CMK (cell line): ENCODE measurements around the gene MAGI1.

Experiments used
- DNase-seq: peaks from one replicate; pipeline ENCODE4 v3.0.0-alpha.2; 2010; ENCODE audit warnings: low read depth

The MAGI1 gene

GRCh38 chr3:66014056-66014455 lies 24.7 kb downstream of the MAGI1 start:
- DNase-seq = no peak

DNA sequence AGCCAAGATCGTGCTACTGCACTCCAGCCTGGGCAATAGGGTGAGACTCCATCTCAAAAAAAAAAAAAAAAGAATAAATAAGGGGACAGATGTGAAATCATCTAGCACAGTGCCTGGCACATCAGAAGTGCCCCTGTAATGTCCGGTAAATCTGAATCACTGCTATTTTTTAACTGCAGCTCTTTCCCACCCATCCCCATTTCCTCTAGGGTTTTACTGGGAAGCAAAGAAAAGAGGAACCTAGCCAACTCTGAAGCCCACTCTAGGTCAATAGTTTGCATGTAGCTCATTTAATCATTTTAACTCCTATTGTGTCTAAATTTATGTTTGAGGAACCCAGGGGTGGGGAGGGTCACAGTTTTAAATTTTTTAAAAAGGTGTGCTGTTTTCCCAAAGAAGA lies 26.0 kb downstream of the MAGI1 start:
- DNase-seq = no peak

- no peak for DNase-seq
These were observed 27.7 kb downstream of the MAGI1 start for GRCh38 chr3:66010739-66011655.

- no peak for DNase-seq
These were observed 28.4 kb downstream of the MAGI1 start for GRCh38 chr3:66010348-66010738.

GRCh38 chr3:66004244-66004643 lies 34.5 kb downstream of the MAGI1 start:
- DNase-seq = no peak

DNA sequence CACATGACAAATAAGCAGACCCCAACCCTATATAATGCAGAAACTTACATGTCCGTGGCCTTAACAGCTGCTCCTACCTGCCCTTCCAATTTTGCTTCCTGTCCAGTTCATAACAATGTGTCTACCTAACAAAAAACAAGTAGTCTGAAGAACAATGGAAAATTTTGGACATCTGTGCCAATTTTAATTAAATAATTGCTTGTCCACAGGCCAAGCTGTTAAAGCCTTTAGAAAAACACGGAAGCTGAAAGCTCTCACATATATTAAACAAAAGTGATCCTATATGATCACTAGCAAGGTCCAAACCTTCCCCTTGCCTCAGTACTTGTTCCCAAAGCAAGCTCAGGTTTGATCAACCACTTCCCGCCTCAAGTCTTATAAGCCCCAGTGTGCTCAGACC lies 37.1 kb downstream of the MAGI1 start:
- no peak for DNase-seq

DNA sequence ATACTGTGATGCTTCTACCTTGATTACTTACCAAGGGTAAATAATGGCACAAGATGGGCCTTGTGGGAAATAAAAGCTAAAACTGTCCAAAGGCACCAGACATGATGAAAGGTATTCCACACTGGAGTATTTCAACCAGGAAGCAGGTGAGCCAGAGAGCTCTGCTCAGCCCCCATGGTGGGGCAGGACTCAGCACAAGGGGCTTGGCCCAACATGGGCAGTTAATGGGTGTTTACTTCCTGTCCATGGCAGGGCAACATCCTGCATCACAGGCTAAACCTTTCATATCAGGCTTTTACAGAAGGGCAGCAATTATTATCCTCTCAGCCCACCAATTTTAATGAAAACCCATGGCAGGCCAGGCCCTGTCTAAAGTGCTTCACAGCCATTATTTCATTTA lies 38.2 kb downstream of the MAGI1 start:
- DNase-seq = no peak

DNA sequence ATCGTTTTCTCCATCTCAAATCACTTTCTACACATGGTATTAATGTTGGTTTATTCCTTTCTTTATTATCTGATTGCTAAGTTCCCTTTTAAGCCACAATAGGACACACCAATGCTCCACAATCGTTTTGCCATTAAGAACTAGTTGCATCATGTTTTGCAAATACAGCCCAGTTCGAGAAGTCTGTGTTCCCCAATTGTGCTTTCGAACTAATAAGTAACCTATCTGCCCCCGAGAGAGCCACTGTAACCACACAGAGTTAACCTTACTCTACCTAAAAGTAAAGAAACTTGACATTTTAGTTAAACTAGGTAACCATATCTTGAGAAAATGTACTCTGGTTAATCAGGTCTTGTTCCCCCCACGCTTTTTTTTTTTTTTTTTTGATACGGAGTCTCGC lies 39.1 kb downstream of the MAGI1 start:
- no peak for DNase-seq

- DNase-seq = no peak
These were observed 42.1 kb downstream of the MAGI1 start for GRCh38 chr3:65996589-65996988.

DNA sequence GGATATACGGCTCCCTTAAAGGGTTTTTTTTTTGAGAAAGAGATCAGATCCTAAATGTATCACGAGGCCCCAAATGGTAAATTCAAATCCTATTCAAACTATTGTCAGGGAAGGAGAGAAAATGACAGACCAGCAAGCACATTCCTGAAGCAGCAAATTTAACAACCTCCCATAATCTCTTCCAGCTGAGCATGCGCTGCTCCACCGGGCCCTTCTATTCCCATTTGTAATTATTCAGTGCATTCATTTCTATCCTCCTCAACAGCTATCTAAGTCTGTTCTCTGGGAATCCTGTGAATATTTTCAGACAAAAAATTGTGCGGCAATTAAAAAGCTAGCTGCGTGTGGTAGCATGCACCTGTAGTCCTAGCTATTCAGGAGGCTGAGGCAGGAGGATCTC lies 43.2 kb downstream of the MAGI1 start:
- DNase-seq = no peak

- DNase-seq = no peak
These were observed 43.7 kb downstream of the MAGI1 start for GRCh38 chr3:65995030-65995429.

DNA sequence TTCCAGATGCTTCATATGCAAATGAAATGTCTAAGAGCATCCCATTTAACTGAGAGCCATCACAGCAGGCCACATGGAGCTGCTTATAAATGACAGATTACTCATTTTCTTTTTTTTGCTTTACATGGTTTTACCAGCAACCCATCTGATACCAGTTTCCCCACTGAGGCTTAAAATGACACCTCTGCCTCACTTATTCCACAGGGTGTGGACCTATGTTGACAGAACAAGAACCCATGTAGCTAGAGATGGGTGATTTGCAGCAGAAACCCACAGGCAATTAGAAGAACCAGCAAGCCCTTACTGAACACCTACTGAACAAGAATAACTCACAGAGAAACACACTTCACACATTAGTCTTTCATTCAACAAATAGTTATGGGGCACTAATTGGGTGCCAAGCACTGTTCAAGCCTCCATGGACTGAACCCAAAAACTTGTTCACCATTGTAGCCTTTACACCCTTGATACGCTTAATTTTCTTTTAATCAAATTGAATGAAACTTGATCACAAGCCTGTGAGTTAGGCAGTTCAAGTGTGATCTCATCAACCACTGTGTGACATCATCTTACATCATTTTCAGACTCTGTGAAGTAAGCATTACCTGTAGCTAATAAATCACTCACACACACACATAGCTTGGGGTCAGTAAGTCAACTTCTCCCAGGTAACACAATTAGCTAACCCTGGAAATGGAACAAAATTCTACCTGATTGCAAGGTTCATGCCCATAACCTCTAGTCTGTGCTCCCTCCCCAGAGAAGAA lies 45.4 kb downstream of the MAGI1 start:
- DNase-seq = no peak

DNA sequence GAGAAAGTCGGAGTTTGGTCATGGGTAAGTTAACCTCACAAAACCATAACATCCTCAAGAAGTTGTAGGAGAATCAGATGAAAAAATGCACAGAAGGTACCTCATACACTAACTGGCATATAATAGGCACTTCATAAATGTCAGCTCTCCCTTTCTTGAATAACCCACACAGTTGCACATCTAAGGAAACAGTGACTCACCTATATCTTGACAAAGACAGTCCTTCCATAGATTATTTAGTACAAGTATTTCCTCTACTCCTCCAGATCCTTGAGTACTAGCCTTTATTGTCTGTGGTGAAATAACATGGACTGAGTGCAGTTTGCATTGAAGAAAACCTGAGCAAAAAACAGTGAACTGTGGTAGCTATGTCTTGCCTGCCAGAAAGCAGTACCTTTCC lies 46.6 kb downstream of the MAGI1 start:
- DNase-seq = no peak

DNA sequence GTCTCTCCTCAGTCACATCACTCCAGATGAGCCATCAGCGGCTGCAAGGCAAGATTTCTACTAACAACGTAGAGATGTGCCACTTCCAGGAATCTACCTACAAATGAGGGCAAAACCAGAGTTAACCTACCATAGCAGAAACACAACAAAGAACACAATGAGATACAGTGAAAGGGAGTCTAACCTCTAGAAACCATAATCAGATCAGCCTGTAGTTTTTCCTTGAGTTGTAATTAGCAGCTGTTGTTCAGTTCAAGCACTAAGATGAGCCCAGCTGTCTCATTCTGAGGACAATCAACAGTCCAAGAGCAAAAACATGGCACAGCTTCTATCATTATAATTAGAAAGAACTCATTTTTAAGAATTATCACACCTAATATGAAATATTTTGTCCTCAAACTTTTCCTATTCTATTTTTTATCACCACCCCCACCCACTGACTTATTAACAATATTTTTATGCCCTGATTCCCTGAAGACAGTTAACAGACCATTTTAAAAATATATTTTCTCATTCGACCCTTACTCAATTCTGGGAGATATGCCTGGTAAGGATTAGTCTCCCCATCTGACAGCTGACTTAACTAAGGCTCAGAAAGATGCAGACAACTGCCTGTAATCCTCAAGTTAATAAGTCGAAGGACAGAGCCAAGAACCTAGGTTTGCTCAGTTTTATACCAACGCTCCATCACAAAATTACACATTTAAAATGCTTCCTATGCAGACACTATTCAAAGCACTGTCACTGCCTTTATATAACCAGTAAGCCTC lies 50.1 kb downstream of the MAGI1 start:
- no peak for DNase-seq

- DNase-seq = no peak
These were observed 52.4 kb downstream of the MAGI1 start for GRCh38 chr3:65986285-65986684.

DNA sequence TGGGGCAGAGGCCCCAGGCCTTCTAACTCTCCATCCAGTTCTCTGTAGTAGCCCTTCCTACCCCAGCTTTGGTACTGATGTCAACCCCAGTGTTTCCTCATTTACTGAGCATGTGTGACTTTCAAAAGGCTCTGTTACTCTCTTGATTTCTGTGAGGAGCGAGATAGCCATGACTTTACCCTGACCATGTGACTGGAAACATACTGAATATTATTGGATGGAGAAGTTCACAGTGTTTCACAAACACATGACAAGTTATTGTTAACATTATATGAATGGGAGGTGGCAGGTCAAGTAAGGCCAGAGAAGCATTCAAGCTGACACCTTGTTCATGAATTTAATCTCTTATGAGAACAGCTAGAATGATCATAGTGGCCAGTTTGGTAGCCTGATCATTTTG lies 53.7 kb downstream of the MAGI1 start:
- no peak for DNase-seq

- DNase-seq = no peak
These were observed 55.6 kb downstream of the MAGI1 start for GRCh38 chr3:65983100-65983499.

DNA sequence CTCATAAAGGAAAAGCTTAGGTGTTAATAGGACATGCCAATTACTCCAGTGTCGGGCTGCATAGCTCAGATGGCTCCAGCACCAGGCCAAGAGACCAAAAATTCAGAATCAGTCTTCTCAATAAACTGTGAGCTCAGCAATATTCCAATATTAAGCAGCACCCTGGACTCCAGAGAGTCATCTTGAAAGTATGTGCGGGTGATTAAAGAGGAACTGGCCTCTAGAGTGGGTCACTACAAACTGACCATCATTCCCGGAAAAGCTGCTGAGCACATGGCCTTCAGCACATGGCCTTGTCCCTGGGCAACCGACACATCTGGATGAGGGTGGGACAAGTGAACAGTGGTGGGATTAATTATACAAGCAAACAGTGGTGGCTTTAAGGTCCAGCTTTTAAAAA lies 59.0 kb downstream of the MAGI1 start:
- no peak for DNase-seq

- DNase-seq = no peak
These were observed 59.6 kb downstream of the MAGI1 start for GRCh38 chr3:65979162-65979561.

DNA sequence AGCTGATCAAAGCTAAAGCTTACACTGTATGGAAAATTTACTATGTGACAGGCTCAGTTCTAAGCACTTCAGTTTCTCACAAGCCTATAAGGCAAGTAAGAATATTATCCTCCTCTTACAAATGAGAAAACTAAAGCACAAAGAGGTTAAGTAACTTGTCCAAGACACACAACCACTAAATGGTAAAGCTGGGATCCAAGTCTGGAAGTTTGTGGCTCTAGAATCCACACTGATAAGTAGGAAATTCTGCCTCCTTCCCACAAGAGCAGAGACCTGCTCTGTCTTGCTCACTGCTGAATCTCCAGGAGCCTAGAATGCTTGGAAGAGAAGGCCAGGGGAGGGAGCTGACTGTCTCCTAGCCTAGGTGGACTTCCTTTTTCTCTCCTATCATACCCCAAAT lies 60.6 kb downstream of the MAGI1 start:
- no peak for DNase-seq

DNA sequence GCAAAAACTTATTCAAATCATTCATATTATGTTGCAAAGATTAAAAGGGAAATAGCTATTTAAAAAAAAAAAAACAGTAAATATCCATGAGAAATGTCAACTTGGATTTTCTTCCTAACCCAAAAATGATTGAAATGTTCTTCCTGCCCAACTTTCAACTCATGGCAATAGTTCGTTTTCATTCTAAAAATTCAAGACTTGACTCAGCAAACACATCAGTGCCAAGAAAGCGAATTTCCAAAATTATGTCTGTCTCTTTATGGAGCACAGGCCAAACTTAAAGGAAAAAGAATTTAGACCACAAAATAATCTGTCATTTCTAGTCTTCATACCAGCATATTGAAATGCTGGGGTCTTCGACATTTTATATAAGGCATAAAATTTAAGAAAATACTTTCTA lies 63.7 kb downstream of the MAGI1 start:
- DNase-seq = no peak

DNA sequence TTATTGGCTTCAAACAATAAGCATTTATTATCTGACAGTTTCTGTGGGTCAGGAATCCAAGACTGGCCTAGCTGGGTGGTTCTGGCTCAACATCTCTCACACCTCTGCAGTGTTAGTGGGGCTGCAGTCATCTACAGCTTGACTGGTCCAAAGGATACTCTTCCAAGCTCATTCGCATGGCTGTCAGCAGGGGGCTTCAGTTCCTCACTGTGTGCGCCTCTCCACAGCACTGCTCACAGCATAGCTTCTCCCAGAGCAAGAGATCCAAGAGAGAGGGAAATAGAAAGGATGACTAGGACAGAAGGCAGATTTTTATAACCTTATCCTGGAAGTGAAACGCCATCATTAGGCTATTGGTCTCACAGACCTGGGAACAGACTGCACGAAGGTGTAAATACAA lies 64.2 kb downstream of the MAGI1 start:
- no peak for DNase-seq

GRCh38 chr3:65972765-65973164 lies 66.0 kb downstream of the MAGI1 start:
- DNase-seq = no peak
